Dermis blood vessel endothelial cell (primary cell): Measurements from ENCODE around the gene EPB41L5. TPM values are rescaled to one million over a fixed set of nuclear protein-coding genes. Genes with fewer than 3 reads are reported as not detected.
"Not testable (repeated sequence)": the region's sequence is repeated elsewhere in the genome, so short reads cannot be mapped to it uniquely, and the experiment has no call there.

ENCODE experiments used
- DNase-seq: peaks from one replicate; pipeline ENCODE4 v3.0.0; 2010
- total RNA-seq: library from RNA; depleted of rRNA; stranded (reverse); fragments of >200 nt; gene quantifications from 2 replicates; pipeline ENCODE4 v1.2.3, GENCODE V29; 2014

Gene EPB41L5
- total RNA-seq, 1 donor from 2014 or later = 30.8 TPM

DNA sequence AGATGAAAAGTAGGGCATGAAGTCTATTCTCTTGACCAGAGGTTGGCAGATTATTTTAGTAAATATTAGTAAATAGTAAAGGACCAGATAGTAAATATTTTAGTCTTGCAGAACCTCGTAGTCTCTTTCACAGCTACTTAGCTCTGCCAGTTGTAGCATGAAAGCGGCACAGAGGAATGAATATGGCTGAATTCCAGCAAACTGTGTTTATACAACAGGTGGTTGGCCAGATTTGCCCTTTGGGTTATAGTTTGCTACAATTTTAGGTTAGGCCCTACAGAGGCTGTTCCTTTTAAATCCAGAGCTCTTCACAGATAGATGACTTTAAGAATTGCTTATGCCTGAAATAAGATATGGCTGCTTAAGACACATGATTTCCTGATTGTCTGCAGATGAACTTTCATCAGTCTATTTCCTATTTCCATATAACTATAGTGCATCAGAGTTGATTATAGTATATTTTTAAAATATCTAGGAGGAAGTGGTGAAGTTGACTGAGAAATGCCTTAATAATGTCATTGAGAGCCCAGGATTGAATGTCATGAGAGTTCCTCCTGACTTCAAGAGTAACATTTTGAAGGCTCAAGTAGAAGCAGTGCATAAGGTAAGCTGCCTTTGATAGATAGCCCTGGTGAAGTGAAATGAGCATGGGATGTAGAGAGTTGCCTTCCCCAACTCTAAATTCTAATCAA, 129.8 kb downstream of the EPB41L5 start:
- no peak for DNase-seq

DNA sequence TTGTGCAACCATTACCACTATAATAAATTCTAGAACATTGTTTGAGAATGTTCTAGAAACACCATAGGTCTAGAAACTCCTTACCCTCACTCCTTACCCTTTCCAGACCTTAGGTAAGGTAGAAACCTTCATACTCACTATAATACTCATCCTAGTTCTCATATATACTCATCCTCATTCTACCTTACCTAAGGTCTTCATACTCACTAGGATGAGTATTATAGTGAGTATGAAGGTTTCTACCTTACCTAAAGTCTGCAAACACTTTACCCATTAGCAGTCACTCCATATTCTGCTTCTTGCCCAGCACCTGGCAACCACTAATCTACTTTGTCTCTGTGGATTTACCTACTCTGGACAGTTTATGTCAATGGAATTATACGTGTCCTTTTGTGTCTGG, 135.4 kb downstream of the EPB41L5 start:
- DNase-seq = no peak

DNA sequence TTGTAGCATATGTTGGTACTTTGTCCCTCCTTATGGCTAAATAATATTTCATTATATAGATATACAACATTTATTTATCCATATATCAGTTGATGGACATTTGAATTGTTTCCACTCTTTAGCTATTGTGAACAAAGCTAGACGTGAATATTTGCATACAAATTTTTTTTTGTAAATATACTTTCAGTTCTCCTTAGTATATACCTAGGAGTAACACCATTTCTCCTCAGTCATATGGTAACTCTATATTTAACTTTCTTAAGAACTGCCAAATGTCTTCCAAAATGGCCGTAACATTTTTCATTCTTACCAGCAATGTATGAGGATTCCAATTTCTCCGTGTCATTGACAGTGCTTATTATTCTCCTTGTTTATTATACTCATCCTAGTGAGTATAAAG, 135.8 kb downstream of the EPB41L5 start:
- DNase-seq = no peak

DNA sequence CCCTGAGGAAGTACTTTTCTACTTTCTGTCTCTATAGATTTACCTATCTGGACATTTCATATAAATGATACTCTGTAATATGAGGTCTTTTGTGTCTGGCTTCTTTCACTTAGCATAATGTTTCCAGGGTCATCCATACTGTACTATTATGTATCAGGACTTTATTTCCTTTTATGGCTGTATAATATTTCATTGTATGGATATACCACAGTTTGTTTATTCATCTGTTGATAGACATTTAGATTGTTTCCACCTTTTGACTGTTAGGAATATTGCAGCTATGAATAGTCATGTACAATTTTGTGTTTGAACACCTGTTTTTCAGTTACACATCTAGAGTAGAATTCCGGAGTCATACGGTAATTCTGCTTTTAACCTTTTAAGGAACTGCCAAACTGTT, 136.5 kb downstream of the EPB41L5 start:
- no peak for DNase-seq

DNA sequence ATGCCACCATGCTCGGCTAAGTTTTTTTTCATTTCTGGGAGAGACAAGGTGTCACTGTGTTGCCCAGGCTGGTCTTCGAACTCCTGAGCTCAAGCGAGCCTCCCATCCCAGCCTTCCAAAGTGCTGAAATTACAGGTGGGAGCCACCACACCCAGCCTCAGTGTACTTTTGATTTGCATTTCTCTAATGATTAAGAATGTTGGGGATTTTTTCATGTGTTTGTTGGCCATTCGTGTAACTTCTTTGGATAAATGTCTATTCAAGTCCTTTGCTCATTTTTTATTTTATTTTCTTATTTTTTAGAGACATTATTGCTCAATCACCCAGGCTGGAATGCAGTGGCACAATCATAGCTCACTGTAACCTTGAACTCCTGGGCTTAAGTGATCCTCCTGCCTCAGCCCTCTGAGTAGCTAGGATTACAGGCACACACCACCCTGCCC, 137.2 kb downstream of the EPB41L5 start:
- no peak for DNase-seq

DNA sequence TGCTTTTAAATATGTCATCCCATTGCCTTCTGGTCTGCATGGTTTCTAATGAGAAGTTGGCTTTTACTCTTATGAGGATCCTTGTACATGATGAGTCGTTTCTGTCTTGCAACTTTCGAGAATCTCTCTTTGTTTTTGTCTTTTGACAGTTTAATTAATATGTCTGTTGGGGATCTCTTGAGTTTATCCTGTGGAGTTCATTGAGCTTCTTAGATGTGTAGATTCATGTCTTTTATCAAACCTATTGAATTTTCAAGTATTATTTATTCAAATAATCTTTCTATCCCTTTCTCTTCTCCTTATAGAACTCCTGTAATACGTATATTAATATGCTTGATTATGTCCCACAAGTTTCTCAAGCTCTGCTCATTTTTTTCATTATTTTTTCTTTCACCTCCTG, 142.4 kb downstream of the EPB41L5 start:
- no peak for DNase-seq

DNA sequence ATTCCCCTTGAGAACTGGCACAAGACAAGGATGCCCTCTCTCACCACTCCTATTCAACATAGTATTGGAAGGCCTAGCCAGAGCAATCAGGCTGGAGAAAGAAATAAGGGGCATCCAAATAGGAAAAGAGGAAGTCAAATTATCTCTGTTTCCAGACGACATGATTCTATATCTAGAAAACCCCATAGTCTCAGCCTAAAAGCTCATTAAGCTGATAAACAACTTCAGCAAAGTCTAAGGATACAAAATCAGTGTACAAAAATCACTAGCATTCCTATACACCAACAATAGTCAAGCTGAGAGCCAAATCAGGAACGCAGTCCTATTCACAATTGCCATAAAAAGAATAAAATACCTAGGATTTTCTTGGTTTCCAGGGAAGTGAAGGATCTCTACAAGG, 145.8 kb downstream of the EPB41L5 start:
- not testable (repeated sequence) for DNase-seq

DNA sequence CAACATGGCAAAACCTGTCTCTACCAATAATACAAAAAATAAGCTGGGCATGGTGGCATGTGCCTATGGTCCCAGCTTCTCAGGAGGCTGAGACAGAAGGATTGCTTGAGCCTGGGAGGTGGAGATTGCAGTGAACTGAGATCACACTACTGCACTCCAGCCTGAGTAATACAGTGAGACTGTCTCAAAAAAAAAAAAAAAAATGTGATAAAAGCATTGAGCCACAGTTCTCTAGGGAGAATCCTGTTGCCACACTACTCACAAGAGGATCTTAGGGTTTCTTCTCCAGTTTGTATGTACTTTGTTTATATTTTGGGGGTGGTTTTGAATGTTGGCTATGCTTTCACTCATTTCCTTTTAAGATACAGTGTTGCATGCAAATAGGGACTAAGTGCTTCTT, 148.3 kb downstream of the EPB41L5 start:
- DNase-seq = no peak

DNA sequence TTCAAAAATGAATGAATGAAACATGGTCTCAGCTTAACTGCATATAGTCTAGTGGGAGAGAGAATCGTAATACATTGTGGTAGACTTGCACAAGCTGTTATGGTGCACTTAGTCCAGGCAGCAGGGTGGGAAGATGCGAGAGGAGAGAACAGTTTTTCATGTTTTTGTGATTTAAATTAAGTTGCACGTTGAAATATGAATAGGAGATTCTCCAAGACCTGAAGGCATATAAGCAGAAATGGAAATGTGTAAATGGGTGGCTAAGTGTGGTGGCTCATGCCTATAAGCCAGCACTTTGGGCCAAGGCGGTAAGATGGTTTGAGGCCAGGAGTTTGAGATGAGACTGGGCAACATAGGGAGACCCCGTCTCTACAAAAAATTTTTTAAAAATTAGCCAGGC, 149.8 kb downstream of the EPB41L5 start:
- no peak for DNase-seq

DNA sequence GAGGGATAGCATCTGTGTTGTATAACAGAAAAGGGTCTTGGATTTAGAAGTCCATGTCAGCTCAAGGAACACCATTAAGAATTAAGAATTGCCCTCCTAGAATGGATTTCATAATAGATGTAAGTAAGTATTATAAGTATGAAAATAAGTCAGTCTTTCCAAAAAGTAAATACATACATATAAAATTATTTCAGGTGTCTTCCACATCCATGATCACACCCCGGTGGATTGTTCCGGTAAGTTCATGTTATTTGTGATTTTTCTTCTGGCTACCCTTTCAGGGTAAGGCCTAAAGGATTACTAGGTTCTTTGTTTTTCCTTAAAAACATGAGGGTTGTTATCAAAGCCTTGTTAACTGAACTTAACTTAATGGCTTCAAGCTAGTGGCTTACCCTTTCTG, 154.4 kb downstream of the EPB41L5 start:
- DNase-seq = peak; percentile 14

DNA sequence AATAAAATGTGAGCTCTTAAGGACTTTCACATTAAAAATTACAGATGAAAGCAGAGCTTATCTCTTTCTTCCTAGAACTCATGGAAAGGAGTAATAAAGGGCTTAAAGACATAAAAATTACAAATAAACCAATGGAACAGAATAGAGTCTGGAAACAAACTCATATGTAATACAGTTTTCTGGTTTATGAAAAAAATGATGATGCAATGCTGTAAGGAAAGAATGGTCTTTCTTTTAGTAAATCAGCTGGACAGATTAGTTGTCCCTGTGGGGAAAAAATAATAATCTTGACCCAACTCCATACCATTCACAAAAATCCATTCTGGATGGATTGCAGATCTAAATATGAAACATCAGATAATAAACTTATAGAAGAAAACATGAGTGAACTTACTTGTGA, 156.1 kb downstream of the EPB41L5 start:
- no peak for DNase-seq

DNA sequence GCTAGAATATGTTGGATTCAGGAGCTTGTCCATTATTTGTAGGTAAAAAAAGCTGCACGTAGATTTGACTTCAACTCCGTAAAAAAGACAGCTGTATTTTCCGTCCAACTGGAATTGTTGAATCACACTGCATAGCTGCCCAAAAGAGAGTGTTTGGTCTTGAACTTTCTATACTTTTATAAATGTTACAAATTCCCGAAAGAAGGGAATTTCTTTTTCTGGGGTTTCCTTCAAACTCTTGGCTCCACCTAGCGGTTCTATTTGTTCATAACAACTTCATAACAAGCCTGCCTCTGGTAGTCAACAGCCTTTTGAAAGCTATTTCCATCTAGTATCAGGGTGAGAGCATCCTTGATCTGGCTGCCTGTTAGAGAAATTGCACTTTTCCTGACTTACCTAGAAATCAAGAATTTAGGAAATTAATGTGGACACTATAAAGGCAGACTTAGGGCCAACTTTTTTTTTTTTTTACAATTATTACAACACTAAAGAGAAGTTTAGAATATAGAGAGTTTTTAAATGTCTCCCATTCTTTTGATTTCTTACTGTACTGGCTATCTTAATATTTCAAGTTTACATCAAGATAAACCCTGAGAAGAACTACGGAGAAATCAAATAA, 162.2 kb downstream of the EPB41L5 start:
- DNase-seq = peak; percentile 84

DNA sequence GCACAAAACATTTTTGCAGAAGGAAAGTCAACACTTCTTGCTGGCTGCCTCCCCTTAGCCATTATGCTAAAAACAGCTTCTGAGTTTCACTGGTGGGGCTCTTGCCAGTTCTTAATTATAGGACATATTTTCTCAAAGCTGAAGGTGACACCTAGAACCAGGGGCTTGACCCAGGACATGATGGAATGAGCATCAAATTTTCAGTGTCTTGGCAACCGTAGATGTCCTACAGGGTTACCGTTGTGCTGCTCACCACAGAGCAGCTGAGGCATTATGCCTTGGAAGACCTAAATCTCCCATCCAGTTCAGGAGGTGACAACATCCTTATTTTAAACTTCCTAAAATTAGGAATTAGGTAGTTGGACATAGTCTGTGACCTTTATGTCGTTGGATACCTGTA, 163.6 kb downstream of the EPB41L5 start:
- no peak for DNase-seq

DNA sequence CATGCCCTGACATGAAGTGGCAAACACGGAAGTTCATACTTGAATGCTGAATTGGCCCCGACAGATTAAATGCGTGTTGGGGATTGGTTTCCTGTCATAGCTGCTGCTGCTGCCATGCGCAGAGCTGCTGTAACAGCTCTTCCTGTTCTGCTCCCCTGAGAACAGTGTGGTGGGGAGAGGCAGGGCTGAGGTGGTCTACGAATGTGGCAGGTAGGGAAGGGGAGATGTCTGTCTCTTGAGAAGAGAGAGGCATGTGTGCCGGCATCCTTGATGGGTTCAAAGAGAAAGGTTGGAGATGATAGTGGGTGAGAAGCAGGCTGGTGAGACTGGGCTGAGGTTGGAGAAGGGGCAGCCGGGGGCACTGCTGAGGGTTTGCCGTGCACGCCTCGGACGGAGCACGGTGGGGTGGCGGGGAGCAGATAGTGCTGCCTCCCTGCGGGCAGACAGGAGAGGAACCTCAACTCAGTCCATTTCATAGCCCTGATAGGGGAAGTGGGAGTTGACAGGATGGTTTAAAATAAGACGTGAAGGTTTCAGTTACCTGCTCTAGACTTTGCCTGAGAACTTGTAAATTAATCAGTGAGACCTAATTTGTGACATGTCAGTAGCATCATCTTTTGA, 164.2 kb downstream of the EPB41L5 start:
- DNase-seq = peak; percentile 68

DNA sequence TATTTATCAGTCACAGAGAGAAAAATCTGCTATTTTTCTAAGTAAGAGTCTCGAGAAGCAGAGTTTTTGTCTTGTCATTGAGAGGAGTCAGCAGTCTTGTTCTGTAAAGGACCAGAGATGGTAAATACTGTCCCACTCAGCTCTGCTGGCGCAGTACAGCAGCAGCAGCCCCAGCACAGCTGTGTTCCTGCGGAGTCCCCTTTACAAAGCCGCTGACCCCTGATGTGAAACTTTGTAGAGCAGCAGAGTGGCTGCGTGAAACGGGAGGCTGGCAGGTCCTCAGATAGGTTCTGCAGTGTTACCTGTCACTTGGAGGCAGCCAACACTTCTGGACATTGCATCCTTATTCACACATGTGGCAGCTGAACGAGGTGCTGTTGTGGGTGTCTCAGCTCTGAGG, 165.1 kb downstream of the EPB41L5 start:
- DNase-seq = no peak

DNA sequence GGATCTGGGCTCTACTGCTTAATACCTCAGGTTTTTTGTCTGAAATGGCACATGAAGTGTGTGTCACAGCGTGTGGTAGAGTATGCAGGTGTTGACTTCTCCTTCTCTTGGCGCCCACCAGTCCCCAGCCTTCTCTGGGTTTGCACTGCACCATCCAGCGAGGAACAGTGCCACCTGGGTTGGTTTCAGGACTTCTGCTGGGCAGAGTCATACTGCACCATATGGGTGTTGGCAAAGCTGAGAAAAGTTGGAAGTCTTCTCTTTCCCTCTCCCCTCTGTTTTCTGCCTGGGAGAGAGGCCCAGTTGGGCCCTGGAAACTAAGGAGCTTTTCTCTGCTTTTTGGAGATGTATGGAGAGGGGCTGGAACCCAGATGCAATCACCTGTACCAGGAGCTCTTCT, 166.5 kb downstream of the EPB41L5 start:
- DNase-seq = no peak

DNA sequence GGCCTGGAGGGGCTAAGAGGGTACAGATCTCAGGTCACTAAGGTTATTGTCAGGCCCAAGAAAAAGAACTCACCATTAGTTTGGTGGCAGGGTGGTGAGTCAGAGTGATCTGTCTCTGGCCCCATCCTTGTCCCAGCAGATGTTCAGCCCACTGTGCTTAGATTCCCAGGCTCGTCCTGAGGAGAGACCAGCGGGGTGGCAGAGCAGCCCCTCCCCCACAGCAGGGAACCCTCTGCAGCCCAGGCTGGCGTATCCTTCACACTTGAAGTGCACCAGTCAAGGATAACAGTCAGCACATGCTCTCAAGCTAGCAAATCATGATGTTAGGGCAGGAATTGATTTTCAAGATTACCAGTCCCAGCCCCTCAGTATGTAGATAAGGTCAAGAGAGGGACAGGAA, 167.2 kb downstream of the EPB41L5 start:
- no peak for DNase-seq

DNA sequence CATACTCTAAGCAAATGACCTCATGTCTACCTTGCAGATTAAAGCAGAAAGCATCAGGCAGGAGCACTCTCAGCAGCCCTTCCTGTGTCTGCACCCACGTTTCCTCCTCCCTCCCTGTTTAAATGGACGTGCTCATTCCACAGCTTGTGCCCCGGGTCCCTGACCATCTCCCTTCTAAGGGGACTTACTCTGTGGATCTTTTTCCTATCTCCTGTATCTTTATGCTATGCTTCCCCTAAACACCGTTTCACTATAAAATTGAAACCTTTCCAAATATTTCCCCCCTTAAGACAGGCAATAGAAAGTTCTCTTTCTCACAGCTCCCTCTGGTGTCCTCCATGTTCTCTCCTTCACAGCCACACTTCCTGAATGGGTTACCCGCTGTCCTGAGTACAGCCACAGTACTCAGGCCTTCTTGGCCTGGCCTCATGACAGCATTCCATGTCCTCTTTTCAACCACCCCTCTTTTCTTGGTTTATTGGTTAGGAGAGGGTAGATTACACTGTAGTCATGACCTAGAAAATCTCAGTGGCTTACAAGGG, 169.2 kb downstream of the EPB41L5 start:
- DNase-seq = no peak

DNA sequence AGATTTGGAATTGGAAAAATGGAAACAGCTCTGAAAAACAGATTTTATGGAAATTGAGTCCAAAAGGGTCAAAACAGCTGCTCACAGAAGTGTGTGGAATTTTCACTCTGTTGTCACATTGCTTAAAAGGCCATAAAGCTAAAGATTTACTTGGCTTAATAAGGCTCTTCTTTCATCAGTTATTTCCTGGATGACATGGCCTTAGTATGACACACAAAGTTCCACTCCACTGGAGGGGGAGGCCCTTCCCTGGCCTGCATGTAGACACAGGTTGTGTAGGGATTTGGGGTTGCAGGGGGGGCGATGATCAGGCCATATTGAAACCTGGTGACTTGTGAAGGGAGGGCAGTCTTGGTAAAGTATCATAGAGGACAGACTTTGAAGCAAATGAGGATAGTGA, 176.3 kb downstream of the EPB41L5 start:
- DNase-seq = no peak

DNA sequence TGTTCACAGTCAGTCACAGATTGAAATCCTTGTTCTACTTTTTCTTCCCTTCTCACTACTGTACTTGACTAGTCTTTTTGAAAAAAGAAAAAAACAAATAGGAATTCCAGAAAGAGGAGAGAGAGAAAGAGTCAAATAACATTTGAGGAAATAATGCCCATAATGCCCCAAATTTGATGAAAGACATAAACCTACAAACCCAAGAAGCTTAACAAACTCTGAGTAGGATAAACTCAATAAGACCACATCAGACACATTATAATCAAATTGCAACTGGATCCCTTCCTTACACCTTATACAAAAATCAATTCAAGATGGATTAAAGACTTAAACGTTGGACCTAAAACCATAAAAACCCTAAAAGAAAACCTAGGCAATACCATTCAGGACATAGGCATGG, 179.4 kb downstream of the EPB41L5 start:
- DNase-seq = no peak

DNA sequence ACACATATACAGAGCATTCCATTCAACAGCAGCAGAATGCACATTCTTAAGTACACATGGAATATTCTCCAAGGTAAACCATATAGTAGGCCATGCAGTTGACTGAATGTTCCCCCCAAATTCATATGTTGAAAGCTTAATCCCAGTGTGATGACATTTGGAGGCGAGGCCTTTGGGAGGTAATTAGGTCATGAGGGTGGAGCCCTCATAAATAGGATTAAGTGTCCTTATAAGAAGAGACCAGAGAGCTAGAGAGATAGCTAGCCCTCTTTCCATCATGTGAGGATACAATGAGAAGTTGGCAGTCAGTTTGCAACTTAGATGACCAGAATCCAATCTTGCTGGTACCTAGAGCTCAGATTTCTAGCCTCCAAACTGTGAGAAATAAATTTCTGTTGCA, 182.7 kb downstream of the EPB41L5 start:
- no peak for DNase-seq

DNA sequence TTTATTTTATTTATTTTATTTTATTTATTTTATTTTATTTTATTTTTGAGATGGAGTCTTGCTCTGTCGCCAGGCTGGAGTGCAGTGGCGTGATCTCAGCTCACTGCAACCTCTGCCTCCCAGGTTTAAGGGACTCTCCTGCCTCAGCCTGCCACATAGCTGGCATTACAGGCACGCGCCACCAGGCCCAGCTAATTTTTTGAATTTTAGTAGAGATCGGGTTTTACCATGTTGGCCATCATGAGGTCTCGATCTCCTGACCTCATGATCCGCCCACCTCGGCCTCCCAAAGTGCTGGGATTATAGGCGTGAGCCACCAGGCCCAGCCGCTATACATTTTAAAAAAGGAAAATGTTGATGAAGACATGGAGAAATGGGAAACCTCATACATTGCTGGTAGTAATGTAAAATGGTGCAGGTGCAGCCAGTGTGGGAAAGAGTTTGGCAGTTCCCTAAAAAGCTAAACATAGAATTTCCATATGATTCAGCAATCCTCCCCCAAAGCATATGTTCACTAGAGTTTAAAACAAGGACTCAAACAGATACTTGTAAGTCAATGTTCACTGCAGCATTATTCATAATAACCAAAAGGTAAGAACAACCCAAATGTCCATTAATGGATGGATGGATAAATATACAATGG, 187.1 kb downstream of the EPB41L5 start:
- not testable (repeated sequence) for DNase-seq

DNA sequence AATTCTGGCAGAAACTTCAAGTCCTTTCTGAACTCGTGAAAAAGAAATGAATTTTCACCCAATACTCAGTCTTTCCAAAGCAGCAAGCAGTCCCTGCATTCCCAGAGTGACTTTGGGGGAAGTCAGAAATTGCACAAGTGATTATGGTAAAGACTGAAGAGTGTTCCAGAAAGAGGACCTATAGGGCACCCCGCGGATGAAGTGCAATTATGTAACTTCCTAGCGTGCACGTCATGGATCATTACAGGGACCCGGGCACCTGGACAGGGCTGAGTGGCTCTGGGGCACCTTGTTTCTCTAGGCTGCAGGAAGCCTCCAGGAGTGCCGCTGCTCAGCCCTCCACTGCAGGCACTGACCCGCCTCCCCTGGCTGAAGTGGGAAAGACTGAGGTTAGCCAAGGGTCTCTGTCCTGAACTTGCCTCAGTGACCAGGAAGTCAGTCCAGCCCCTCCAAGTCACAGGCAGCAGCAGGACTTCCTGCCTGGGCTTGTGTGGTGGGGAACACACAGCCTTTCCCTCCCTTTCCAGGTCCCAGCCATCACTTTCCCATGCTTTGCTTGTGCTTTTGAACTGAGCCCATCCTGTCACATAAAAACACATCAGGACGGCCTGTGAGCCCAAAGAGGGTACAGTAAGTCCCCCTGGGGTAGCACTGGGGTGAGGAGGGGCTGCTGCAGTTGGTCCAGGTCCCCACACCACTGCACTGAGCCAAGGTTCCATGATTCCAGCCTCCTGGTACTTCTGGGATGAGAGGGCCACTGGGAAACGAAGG, 190.6 kb downstream of the EPB41L5 start:
- DNase-seq = no peak
